ENCODE results near the gene SIRPA.

The SIRPA gene

GRCh38 chr20:1955217-1955616 is 60.0 kb downstream of the SIRPA start:
- no peak overlapping the region for H3K4me3 ChIP-seq (ENCODE audit: insufficient read depth, low read depth, low read length)
- H3K27me3 ChIP-seq (ENCODE audit: control insufficient read depth, insufficient read depth, low read length, poor library complexity, severe bottlenecking), result no peaks in the 10 kb centered on the region
- WGBS, 2 experiments, result 25 to 26% methylated on average over 8 of the region's 8 CpGs
- no peak overlapping the region for H3K27ac ChIP-seq (ENCODE audit: insufficient read depth, low read depth, low read length, poor library complexity, severe bottlenecking)
- no peaks in the 10 kb centered on the region for H3K9me3 ChIP-seq (ENCODE audit: control insufficient read depth, low read length)
- no peaks in the 10 kb centered on the region for H3K36me3 ChIP-seq (ENCODE audit: control insufficient read depth, insufficient read depth, low read length)
- peaks cover 20% of the 10 kb centered on the region for H3K4me1 ChIP-seq (ENCODE audit: control insufficient read depth, insufficient read depth, low read length)

DNA sequence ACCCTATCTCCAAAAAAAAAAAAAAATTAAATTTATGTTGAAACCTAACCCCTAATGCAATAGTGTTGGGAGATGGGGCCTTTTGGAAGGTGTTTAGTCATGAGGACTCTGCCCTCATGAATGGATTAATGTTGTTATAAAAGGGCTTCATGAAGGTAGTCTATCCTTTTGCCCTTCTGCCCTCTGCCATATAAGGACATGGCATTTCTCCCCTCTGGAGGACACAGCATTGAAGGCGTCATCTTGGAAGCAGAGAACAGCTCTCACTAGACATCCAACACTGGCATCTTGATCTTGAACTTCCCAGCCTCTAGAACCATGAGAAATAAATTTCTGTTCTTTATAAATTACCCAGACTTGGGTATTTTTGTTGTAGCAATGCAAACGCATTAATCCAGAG is 63.2 kb downstream of the SIRPA start:
- Histone ChIP-seq H3K4me3 (ENCODE audit: insufficient read depth, low read depth, low read length) (no peak overlapping the region), H3K27me3 (ENCODE audit: control insufficient read depth, insufficient read depth, low read length, poor library complexity, severe bottlenecking) (no peaks in the 10 kb centered on the region), H3K4me1 (ENCODE audit: control insufficient read depth, insufficient read depth, low read length) (peaks cover 6% of the 10 kb centered on the region), H3K36me3 (ENCODE audit: control insufficient read depth, insufficient read depth, low read length) (no peaks in the 10 kb centered on the region), H3K9me3 (ENCODE audit: control insufficient read depth, low read length) (no peaks in the 10 kb centered on the region), H3K27ac (ENCODE audit: insufficient read depth, low read depth, low read length, poor library complexity, severe bottlenecking) (no peak overlapping the region)
- 87 to 97% methylated on average over 2 of the region's 2 CpGs for WGBS, 2 experiments

DNA sequence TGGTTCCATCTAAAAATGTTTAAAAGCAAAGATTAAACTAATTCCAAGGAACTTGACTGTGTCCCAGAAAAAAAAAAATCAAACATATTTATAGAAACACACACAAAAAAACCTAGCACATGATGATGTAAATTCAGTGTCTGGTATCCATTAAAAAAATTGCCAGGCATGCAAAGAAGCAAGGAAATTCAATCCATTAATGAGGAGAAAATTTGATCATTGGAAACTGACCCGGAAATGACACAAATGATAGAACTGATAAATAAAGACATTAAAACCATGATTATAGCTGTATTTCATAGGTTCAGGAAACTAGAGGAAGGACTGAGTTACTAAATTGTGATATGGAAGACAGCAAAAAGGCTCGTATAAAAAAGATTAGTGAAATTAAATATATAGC is 63.9 kb downstream of the SIRPA start:
- Histone ChIP-seq H3K27ac (ENCODE audit: insufficient read depth, low read depth, low read length, poor library complexity, severe bottlenecking) (no peak overlapping the region), H3K4me1 (ENCODE audit: control insufficient read depth, insufficient read depth, low read length) (peaks cover 6% of the 10 kb centered on the region), H3K9me3 (ENCODE audit: control insufficient read depth, low read length) (no peaks in the 10 kb centered on the region), H3K27me3 (ENCODE audit: control insufficient read depth, insufficient read depth, low read length, poor library complexity, severe bottlenecking) (no peaks in the 10 kb centered on the region), H3K36me3 (ENCODE audit: control insufficient read depth, insufficient read depth, low read length) (no peaks in the 10 kb centered on the region), H3K4me3 (ENCODE audit: insufficient read depth, low read depth, low read length) (no peak overlapping the region)
- WGBS, 2 experiments, result 95% methylated on average over 2 of the region's 2 CpGs; no CpG with 5 or more reads in 1 of the 2 experiments

DNA sequence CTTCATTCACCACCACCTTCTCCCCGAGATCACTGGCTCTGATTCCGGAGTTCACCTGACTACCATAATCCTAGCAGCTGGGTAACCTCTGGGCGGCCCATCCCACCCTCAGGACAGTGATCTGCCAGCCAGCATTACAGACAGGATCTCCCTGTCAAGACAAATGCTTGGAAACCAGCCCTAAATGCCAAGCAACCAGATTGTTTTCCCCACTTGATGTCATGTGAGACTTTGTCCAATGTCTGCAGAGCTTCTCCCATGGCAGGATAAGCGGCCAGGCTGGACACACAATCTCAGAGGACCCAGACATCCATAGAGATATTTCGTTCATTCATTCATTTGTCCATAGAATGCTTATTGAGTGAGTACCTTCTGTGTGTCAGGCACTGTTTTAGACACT is 66.2 kb downstream of the SIRPA start:
- Histone ChIP-seq H3K27ac (ENCODE audit: insufficient read depth, low read depth, low read length, poor library complexity, severe bottlenecking) (no peak overlapping the region), H3K9me3 (ENCODE audit: control insufficient read depth, low read length) (no peaks in the 10 kb centered on the region), H3K4me1 (ENCODE audit: control insufficient read depth, insufficient read depth, low read length) (peaks cover 8% of the 10 kb centered on the region), H3K36me3 (ENCODE audit: control insufficient read depth, insufficient read depth, low read length) (no peaks in the 10 kb centered on the region), H3K4me3 (ENCODE audit: insufficient read depth, low read depth, low read length) (no peak overlapping the region), H3K27me3 (ENCODE audit: control insufficient read depth, insufficient read depth, low read length, poor library complexity, severe bottlenecking) (no peaks in the 10 kb centered on the region)
- 89 to 91% methylated on average over 5 of the region's 5 CpGs for WGBS, 2 experiments

DNA sequence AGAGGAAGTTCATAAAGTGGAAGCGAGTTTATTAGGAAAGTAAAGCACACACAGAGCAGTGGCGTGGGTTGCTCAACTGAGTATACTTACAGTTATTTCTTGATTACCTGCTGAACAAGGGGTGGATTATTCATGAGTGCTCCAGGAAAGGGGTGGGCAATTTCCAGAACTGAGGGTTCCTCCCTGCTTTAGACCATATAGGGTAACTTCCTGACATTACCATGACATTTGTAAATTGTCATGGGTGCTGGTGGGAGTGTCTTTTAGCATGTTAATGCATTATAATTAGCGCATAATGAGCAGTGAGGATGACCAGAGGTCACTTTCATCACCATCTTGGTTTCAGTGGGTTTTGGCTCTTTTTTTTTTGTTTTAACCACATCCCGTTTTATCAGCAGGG is 68.9 kb downstream of the SIRPA start:
- 88% methylated on average over 4 of the region's 4 CpGs for WGBS, 2 experiments
- H3K36me3 ChIP-seq (ENCODE audit: control insufficient read depth, insufficient read depth, low read length), result no peaks in the 10 kb centered on the region
- no peak overlapping the region for H3K4me3 ChIP-seq (ENCODE audit: insufficient read depth, low read depth, low read length)
- peaks cover 8% of the 10 kb centered on the region for H3K4me1 ChIP-seq (ENCODE audit: control insufficient read depth, insufficient read depth, low read length)
- no peaks in the 10 kb centered on the region for H3K27me3 ChIP-seq (ENCODE audit: control insufficient read depth, insufficient read depth, low read length, poor library complexity, severe bottlenecking)
- H3K9me3 ChIP-seq (ENCODE audit: control insufficient read depth, low read length), result no peaks in the 10 kb centered on the region
- no peak overlapping the region for H3K27ac ChIP-seq (ENCODE audit: insufficient read depth, low read depth, low read length, poor library complexity, severe bottlenecking)

DNA sequence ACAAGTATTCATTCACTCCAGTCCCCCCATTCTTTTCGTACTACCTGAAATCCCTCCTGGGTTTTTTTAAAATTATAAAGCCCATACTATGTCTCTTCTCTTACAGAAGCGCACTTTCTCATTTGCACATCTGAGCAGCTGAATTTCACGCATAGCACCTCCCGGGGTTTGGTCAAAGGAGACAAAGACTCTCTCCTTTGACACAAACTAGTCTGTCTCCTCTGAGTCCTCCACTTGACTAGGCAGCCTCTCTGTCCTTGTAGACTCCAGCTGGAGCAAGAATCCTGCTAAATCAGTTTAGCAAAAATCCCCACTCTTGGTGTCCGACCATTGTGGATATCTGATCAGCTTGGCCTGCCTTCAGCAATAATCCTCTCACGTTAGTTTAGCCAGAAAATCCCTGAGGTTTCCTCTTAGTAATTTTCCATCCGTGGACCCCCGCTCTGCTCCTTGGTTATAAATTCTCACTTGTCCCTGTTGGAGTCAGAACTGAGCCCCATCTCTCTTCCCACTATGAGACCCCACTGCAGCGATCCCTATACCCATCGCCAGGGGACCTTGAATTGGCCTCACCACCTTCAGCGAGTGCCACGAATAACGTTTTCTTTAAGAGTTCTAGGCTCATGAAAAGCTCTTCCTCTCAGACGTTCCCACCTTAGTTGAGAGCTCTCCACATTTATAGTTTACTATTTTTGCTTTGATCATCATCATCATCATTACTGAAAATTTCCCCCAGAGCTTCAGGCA is 69.6 kb downstream of the SIRPA start:
- H3K27me3 ChIP-seq (ENCODE audit: control insufficient read depth, insufficient read depth, low read length, poor library complexity, severe bottlenecking), result no peaks in the 10 kb centered on the region
- 38 to 40% methylated on average over 14 of the region's 14 CpGs for WGBS, 2 experiments
- H3K36me3 ChIP-seq (ENCODE audit: control insufficient read depth, insufficient read depth, low read length), result no peaks in the 10 kb centered on the region
- H3K4me1 ChIP-seq (ENCODE audit: control insufficient read depth, insufficient read depth, low read length), result peaks cover 13% of the 10 kb centered on the region
- no peak overlapping the region for H3K4me3 ChIP-seq (ENCODE audit: insufficient read depth, low read depth, low read length)
- no peaks in the 10 kb centered on the region for H3K9me3 ChIP-seq (ENCODE audit: control insufficient read depth, low read length)
- H3K27ac ChIP-seq (ENCODE audit: insufficient read depth, low read depth, low read length, poor library complexity, severe bottlenecking), result no peak overlapping the region

DNA sequence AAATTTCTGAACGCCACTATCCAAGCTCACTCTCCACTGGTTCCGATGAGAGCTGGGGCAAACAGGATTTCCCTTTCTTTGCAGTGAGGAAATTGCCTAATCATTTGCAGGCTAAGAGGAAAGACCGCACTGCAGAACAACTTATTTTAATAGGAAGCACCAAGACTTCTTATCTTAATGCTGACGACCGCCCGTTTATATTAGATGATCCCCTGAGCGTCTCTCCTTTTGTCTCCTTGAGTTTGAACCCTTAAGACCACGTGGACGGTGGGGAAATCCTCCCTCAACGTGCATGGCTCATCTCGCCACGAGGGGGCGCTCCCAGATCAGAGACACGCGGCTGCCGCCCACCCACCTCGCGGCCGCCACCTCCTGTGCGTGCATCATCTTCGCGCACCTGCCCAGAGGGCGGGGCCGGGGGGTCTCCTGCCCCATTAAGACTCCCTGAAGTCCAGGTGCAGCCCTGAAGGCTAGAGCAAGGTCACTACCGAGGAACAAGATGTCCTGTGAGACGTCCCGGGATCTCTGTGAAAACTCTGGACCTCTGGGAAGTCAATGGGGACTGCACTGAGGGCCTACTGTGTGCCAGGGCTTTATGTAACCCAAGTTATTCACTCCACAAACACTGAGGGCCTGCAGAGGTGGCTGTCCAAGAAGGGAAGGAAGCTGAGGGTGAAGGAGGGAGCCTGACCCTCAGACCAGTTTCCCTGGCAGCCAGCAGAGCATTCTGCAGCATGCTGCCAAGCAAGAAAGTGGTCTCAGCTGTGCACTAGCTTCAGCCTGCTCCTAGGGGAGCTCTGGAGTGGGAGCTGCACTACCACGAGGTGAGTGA is 70.5 kb downstream of the SIRPA start:
- 12% methylated on average over 28 of the region's 28 CpGs for WGBS, 2 experiments
- no peak overlapping the region for H3K4me3 ChIP-seq (ENCODE audit: insufficient read depth, low read depth, low read length)
- H3K4me1 ChIP-seq (ENCODE audit: control insufficient read depth, insufficient read depth, low read length), result peaks cover 16% of the 10 kb centered on the region
- H3K27me3 ChIP-seq (ENCODE audit: control insufficient read depth, insufficient read depth, low read length, poor library complexity, severe bottlenecking), result no peaks in the 10 kb centered on the region
- H3K27ac ChIP-seq (ENCODE audit: insufficient read depth, low read depth, low read length, poor library complexity, severe bottlenecking), result no peak overlapping the region
- H3K36me3 ChIP-seq (ENCODE audit: control insufficient read depth, insufficient read depth, low read length), result no peaks in the 10 kb centered on the region
- H3K9me3 ChIP-seq (ENCODE audit: control insufficient read depth, low read length), result no peaks in the 10 kb centered on the region

DNA sequence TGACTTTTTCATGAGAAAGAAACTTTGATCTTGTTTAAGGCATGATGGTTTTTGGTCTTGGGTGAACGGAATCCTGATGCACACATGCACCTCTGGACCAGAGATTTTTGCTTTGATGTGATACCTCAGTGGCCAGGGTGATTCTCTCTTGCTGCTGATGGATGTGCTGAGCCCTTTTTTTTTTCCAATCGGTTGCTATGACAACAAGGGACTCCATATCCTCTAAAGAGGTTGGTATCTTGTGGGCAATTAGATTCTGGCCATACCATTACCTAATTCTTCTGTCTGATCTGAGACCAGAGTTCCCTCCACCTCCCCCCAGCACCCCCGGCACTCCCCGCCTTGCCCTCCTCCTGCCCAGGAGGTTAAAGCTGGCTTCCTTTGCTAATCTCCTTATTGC is 73.8 kb downstream of the SIRPA start:
- Histone ChIP-seq H3K27me3 (ENCODE audit: control insufficient read depth, insufficient read depth, low read length, poor library complexity, severe bottlenecking) (no peaks in the 10 kb centered on the region), H3K4me1 (ENCODE audit: control insufficient read depth, insufficient read depth, low read length) (peaks cover 29% of the 10 kb centered on the region), H3K27ac (ENCODE audit: insufficient read depth, low read depth, low read length, poor library complexity, severe bottlenecking) (no peak overlapping the region), H3K4me3 (ENCODE audit: insufficient read depth, low read depth, low read length) (no peak overlapping the region), H3K9me3 (ENCODE audit: control insufficient read depth, low read length) (no peaks in the 10 kb centered on the region), H3K36me3 (ENCODE audit: control insufficient read depth, insufficient read depth, low read length) (no peaks in the 10 kb centered on the region)
- 82 to 84% methylated on average over 4 of the region's 4 CpGs for WGBS, 2 experiments

- H3K27me3 ChIP-seq (ENCODE audit: control insufficient read depth, insufficient read depth, low read length, poor library complexity, severe bottlenecking), result no peaks in the 10 kb centered on the region
These were observed 76.8 kb downstream of the SIRPA start for GRCh38 chr20:1971893-1972586.

More at GRCh38 chr20:1971893-1972586, 76.8 kb downstream of the SIRPA start:
- H3K27ac ChIP-seq (ENCODE audit: insufficient read depth, low read depth, low read length, poor library complexity, severe bottlenecking), result peak overlapping the region; percentile 36
- H3K4me3 ChIP-seq (ENCODE audit: insufficient read depth, low read depth, low read length), result no peak overlapping the region
- H3K9me3 ChIP-seq (ENCODE audit: control insufficient read depth, low read length), result no peaks in the 10 kb centered on the region
- H3K4me1 ChIP-seq (ENCODE audit: control insufficient read depth, insufficient read depth, low read length), result peaks cover 28% of the 10 kb centered on the region
- 62 to 67% methylated on average over 5 of the region's 5 CpGs for WGBS, 2 experiments
- no peaks in the 10 kb centered on the region for H3K36me3 ChIP-seq (ENCODE audit: control insufficient read depth, insufficient read depth, low read length)

Measured in ectodermal cell (in vitro differentiated cells).